ENCODE data around the gene CLIP2.

DNA sequence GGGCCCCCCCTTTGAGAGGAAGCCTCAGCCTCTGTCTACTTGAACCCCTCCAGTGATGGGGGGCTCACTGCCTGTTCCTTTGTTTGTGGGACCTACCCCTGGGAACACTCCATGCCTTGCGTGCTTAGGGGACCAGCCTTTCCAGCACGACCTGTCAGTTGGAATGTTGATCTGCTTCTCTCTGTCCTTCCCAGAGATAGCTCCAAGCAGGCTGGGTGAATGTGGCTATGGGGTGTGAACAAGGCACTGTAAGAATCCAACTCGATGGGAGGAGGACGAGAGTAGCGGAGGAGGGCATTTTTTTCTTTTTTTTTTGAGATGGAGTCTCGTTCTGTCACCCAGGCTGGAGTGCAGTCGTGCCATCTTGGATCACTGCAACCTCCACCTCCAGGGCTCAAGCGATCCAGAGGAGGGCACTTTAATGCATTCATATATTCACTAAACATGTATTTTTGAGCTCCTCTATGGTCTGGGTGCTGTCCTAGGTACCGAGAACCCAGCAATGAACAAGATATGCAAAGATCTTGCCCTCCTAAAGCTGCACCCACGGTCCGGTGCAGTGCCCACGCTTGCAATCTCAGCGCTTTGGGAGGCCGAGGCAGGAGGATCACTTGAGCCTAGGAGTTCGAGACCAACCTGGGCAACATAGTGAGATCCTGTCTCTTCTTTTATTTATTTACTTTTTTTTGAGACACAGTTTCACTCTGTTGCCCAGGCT is 8.5 kb downstream of the CLIP2 start:
- TF ChIP-seq, protein P1, sequence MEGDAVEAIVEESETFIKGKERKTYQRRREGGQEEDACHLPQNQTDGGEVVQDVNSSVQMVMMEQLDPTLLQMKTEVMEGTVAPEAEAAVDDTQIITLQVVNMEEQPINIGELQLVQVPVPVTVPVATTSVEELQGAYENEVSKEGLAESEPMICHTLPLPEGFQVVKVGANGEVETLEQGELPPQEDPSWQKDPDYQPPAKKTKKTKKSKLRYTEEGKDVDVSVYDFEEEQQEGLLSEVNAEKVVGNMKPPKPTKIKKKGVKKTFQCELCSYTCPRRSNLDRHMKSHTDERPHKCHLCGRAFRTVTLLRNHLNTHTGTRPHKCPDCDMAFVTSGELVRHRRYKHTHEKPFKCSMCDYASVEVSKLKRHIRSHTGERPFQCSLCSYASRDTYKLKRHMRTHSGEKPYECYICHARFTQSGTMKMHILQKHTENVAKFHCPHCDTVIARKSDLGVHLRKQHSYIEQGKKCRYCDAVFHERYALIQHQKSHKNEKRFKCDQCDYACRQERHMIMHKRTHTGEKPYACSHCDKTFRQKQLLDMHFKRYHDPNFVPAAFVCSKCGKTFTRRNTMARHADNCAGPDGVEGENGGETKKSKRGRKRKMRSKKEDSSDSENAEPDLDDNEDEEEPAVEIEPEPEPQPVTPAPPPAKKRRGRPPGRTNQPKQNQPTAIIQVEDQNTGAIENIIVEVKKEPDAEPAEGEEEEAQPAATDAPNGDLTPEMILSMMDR (conservative IDR thresholded peaks at IDR 0.05; ENCODE audit: low read length), result no peak
- TF ChIP-seq EZH2phosphoT487 (IDR thresholded peaks at IDR 0.05; ENCODE audit: borderline replicate concordance, low read depth, low read length), result no peak

Measured in OCI-LY7 (cell line).